Measurements from ENCODE around the gene FBRS. TPM values are rescaled to one million over a fixed set of nuclear protein-coding genes. Genes with fewer than 3 reads are reported as not detected.

Gene FBRS
- total and polyA plus RNA-seq, 2 experiments from 2014 or later, result 7.6 to 14.2 TPM

- H3K9me2 ChIP-seq (ENCODE audit: insufficient read depth), result no peaks in the 10 kb centered on the region
- H3K36me3 ChIP-seq (ENCODE audit: low read depth), result no peaks in the 10 kb centered on the region
- no peaks in the 10 kb centered on the region for H4K20me1 ChIP-seq (ENCODE audit: insufficient read depth)
- no peaks in the 10 kb centered on the region for H3K27me3 ChIP-seq (replicated peaks; ENCODE audit: insufficient read depth)
- no peaks in the 10 kb centered on the region for H3F3A ChIP-seq (ENCODE audit: insufficient read depth)
- no peaks in the 10 kb centered on the region for H3K9me3 ChIP-seq (ENCODE audit: low read depth)
- no peak overlapping the region for H3K27ac ChIP-seq
- H3K4me2 ChIP-seq (ENCODE audit: unreplicated experiment), result no peak overlapping the region
- H3K9ac ChIP-seq, result no peak overlapping the region
- peak; percentile 80 for DNase-seq
- 4 to 9% methylated on average over 1 of the region's 1 CpG for WGBS, 2 experiments (ENCODE audit: low coverage in 1 of 2, low lambda C conversion rate in 2 of 2, missing lambda C conversion rate in 2 of 2)
- H2AFZ ChIP-seq, result no peak overlapping the region
- peaks cover 8% of the 10 kb centered on the region; the same call in 1 of the 2 replicates for H3K4me1 ChIP-seq (ENCODE audit: insufficient read depth)
- in situ Hi-C loops (cut with MboI), result no loop called here
- TF ChIP-seq EZH2 (IDR thresholded peaks at IDR 0.05; ENCODE audit: insufficient read depth, poor library complexity, severe bottlenecking) (no peak), EZH2phosphoT487 (IDR thresholded peaks at IDR 0.05; ENCODE audit: insufficient read depth, low read depth) (no peak)
- H3K79me2 ChIP-seq (ENCODE audit: insufficient read depth), result peaks cover 12% of the 10 kb centered on the region
- H3K4me3 ChIP-seq, result no peak overlapping the region
Observed at GRCh38 chr16:30637944-30638343, 20.3 kb upstream of the FBRS start.

DNA sequence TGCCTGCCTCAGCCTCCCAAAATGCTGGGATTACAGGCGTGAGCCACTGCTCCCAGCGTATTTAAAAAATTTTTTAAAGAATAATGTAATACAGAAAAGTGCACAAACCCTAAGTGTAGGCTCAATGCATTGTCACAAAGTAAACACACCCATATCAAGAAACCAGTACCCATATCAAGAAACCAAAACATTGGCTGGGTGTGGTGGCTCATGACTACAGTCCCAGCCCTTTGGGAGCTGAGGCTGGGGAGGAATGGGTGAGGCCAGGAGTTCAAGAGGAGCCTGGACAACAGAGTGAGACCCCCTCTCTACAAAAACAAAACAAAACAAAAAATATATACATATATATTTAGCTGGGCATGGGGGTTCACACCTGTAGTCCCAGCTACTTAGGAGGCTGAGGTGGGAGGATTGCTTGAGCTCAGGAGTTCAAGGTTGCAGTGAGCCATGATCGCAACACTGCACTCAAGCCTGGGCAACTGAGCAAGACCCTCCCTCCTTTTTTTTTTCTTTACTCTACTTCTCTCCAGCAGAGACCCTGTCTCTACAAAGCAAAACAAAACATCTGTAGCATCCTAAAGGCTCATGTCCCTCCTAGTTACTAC is 16.8 kb upstream of the FBRS start:
- Histone ChIP-seq H4K20me1 (ENCODE audit: insufficient read depth) (no peaks in the 10 kb centered on the region), H3K4me3 (no peak overlapping the region), H3K36me3 (ENCODE audit: low read depth) (no peaks in the 10 kb centered on the region), H3K4me1 (ENCODE audit: insufficient read depth) (no peaks in the 10 kb centered on the region), H3K79me2 (ENCODE audit: insufficient read depth) (no peaks in the 10 kb centered on the region), H3K9me3 (ENCODE audit: low read depth) (no peaks in the 10 kb centered on the region), H3K27me3 (replicated peaks; ENCODE audit: insufficient read depth) (no peaks in the 10 kb centered on the region), H2AFZ (no peak overlapping the region), H3K4me2 (ENCODE audit: unreplicated experiment) (no peak overlapping the region), H3K9ac (no peak overlapping the region), H3F3A (ENCODE audit: insufficient read depth) (no peaks in the 10 kb centered on the region), H3K9me2 (ENCODE audit: insufficient read depth) (no peaks in the 10 kb centered on the region), H3K27ac (no peak overlapping the region)
- 58 to 79% methylated on average over 3 of the region's 3 CpGs for WGBS, 2 experiments (ENCODE audit: low coverage in 1 of 2, low lambda C conversion rate in 2 of 2, missing lambda C conversion rate in 2 of 2)
- no peak for TF ChIP-seq EZH2phosphoT487 (IDR thresholded peaks at IDR 0.05; ENCODE audit: insufficient read depth, low read depth)
- no peak for TF ChIP-seq EZH2 (IDR thresholded peaks at IDR 0.05; ENCODE audit: insufficient read depth, poor library complexity, severe bottlenecking)
- DNase-seq, result no peak
- in situ Hi-C loops (cut with MboI), result no loop called here

GRCh38 chr16:30644334-30644830 is 13.8 kb upstream of the FBRS start:
- H3K79me2 ChIP-seq (ENCODE audit: insufficient read depth), result no peaks in the 10 kb centered on the region
- in situ Hi-C loops (cut with MboI), result no loop called here
- no peaks in the 10 kb centered on the region for H3K4me1 ChIP-seq (ENCODE audit: insufficient read depth)
- no peaks in the 10 kb centered on the region for H3K27me3 ChIP-seq (replicated peaks; ENCODE audit: insufficient read depth)
- H3F3A ChIP-seq (ENCODE audit: insufficient read depth), result no peaks in the 10 kb centered on the region
- H3K9me2 ChIP-seq (ENCODE audit: insufficient read depth), result no peaks in the 10 kb centered on the region
- no peak overlapping the region for H2AFZ ChIP-seq
- H3K4me3 ChIP-seq, result no peak overlapping the region
- DNase-seq, result no peak
- H3K9ac ChIP-seq, result no peak overlapping the region
- no peaks in the 10 kb centered on the region for H3K36me3 ChIP-seq (ENCODE audit: low read depth)
- TF ChIP-seq EZH2phosphoT487 (IDR thresholded peaks at IDR 0.05; ENCODE audit: insufficient read depth, low read depth) (no peak), EZH2 (IDR thresholded peaks at IDR 0.05; ENCODE audit: insufficient read depth, poor library complexity, severe bottlenecking) (no peak)
- no peaks in the 10 kb centered on the region for H3K9me3 ChIP-seq (ENCODE audit: low read depth)
- H4K20me1 ChIP-seq (ENCODE audit: insufficient read depth), result no peaks in the 10 kb centered on the region
- no peak overlapping the region for H3K4me2 ChIP-seq (ENCODE audit: unreplicated experiment)
- 43 to 46% methylated on average over 4 of the region's 4 CpGs for WGBS, 2 experiments (ENCODE audit: low coverage in 1 of 2, low lambda C conversion rate in 2 of 2, missing lambda C conversion rate in 2 of 2)
- H3K27ac ChIP-seq, result no peak overlapping the region

DNA sequence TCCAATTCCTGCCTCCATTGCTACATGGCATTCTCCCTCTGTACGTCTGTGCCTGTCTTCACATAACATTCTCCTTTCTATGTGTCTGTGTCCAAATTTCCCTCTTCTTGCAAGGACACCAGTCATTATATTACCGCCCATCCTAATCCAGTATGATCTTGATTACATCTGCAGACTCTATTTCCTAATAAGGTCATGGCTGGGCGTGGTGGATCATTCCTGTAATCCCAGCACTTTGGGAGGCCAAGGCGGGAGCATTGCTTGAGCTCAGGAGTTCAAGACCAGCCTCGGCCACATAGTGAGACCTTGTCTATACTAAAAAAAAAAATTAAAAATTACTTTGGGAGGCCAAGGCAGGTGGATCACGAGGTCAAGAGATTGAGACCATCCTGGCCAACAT is 12.5 kb upstream of the FBRS start:
- Histone ChIP-seq H3F3A (ENCODE audit: insufficient read depth) (no peaks in the 10 kb centered on the region), H3K79me2 (ENCODE audit: insufficient read depth) (no peaks in the 10 kb centered on the region), H3K36me3 (ENCODE audit: low read depth) (no peaks in the 10 kb centered on the region), H3K9me3 (ENCODE audit: low read depth) (no peaks in the 10 kb centered on the region), H3K27ac (no peak overlapping the region), H3K4me3 (no peak overlapping the region), H4K20me1 (ENCODE audit: insufficient read depth) (no peaks in the 10 kb centered on the region), H3K4me1 (ENCODE audit: insufficient read depth) (peaks cover 5% of the 10 kb centered on the region; the same call in 1 of the 2 replicates), H3K27me3 (replicated peaks; ENCODE audit: insufficient read depth) (no peaks in the 10 kb centered on the region), H2AFZ (no peak overlapping the region), H3K4me2 (ENCODE audit: unreplicated experiment) (no peak overlapping the region), H3K9me2 (ENCODE audit: insufficient read depth) (no peaks in the 10 kb centered on the region), H3K9ac (no peak overlapping the region)
- TF ChIP-seq EZH2 (IDR thresholded peaks at IDR 0.05; ENCODE audit: insufficient read depth, poor library complexity, severe bottlenecking), result no peak
- no peak for TF ChIP-seq EZH2phosphoT487 (IDR thresholded peaks at IDR 0.05; ENCODE audit: insufficient read depth, low read depth)
- in situ Hi-C loops (cut with MboI), result no loop called here
- no peak for DNase-seq
- WGBS, 2 experiments (ENCODE audit: low coverage in 1 of 2, low lambda C conversion rate in 2 of 2, missing lambda C conversion rate in 2 of 2), result 42 to 47% methylated on average over 6 of the region's 6 CpGs
